HG02588 (cell line): Measurements from ENCODE around the gene TCEAL1.
"Not testable (repeated sequence)": the region's sequence is repeated elsewhere in the genome, so short reads cannot be mapped to it uniquely, and the experiment has no call there.

Experiments
- ATAC-seq: cut with Tn5 transposase; IDR thresholded peaks from one replicate; pipeline ENCODE4 v1.9.1; 2021; ENCODE audit warnings: mild to moderate bottlenecking, moderate library complexity; ENCODE audit not compliant: unreplicated experiment

The TCEAL1 gene

GRCh38 chrX:103628386-103629317 is at the start of gene TCEAL1:
TSS of gene TCEAL1 (plus strand) at chrX:103628975. CDS start at chrX:103629917, 942 bp downstream.
- peak; percentile 74 for ATAC-seq

GRCh38 chrX:103584596-103584995 is 44.2 kb upstream of the TCEAL1 start:
- no peak for ATAC-seq

- peak; percentile 95 for ATAC-seq
These were observed 43.1 kb upstream of the TCEAL1 start, which contains the start of gene TCEAL4 for GRCh38 chrX:103585411-103586313. TSS of gene TCEAL4 (plus strand) at chrX:103585515. CDS start at chrX:103586676, 1,161 bp downstream.

GRCh38 chrX:103586314-103586646 is 42.5 kb upstream of the TCEAL1 start:
- peak; percentile 32 for ATAC-seq

GRCh38 chrX:103586659-103587058 is 42.1 kb upstream of the TCEAL1 start:
- ATAC-seq = no peak

GRCh38 chrX:103592295-103592694 is 36.5 kb upstream of the TCEAL1 start:
- not testable (repeated sequence) for ATAC-seq

- not testable (repeated sequence) for ATAC-seq
These were observed 33.6 kb upstream of the TCEAL1 start for GRCh38 chrX:103595202-103595601.

- ATAC-seq = peak; percentile 85
These were observed 21.1 kb upstream of the TCEAL1 start, which contains the start of gene TCEAL3 for GRCh38 chrX:103607364-103608305. TSS of gene TCEAL3 (plus strand) at chrX:103607963. CDS start at chrX:103609065, 1,102 bp downstream.

- peak; percentile 24 for ATAC-seq
These were observed 20.3 kb upstream of the TCEAL1 start for GRCh38 chrX:103608306-103608963.

GRCh38 chrX:103610282-103610681 is 18.5 kb upstream of the TCEAL1 start:
- no peak for ATAC-seq

GRCh38 chrX:103613362-103613890 is 15.3 kb upstream of the TCEAL1 start:
- no peak for ATAC-seq

- ATAC-seq = no peak
These were observed 13.8 kb upstream of the TCEAL1 start for GRCh38 chrX:103614999-103615398.

- no peak for ATAC-seq
These were observed 12.9 kb upstream of the TCEAL1 start for GRCh38 chrX:103615781-103616371.

- ATAC-seq = no peak
These were observed 12.0 kb upstream of the TCEAL1 start for GRCh38 chrX:103616676-103617186.

- ATAC-seq = no peak
These were observed 4.7 kb upstream of the TCEAL1 start for GRCh38 chrX:103624111-103624510.

GRCh38 chrX:103626855-103627254 is 1.9 kb upstream of the TCEAL1 start:
- no peak for ATAC-seq

GRCh38 chrX:103629318-103630170 is 769 bp downstream of the TCEAL1 start:
- peak; percentile 43 for ATAC-seq

- no peak for ATAC-seq
These were observed 1.4 kb downstream of the TCEAL1 start for GRCh38 chrX:103630171-103630511.
